HG02870 (cell line): Measurements from ENCODE around the gene ANTXR1.

Experiments
- ATAC-seq: cut with Tn5 transposase; IDR thresholded peaks from one replicate; pipeline ENCODE4 v1.9.1; 2021; ENCODE audit warnings: mild to moderate bottlenecking, moderate library complexity; ENCODE audit not compliant: unreplicated experiment

ANTXR1 gene

DNA sequence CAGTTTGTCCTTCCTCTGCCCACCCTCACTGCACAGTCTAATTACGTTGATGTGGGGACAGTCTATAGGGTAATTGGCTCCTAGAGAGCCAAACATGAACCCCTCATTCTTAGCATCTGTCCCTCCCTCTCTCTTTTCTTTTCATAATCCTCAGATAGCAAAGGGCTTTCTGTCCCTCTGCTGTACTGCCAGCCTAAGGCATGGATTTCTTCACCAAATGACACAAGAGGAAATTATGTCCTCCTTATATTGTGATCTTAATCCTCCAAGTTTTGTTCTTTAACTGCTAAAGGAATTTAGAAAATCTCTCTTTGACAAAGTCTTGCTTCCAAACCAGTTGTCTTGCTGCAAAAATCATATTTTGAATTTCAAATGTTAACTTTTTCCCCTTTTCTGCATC is 18.5 kb downstream of the ANTXR1 start:
- no peak for ATAC-seq

GRCh38 chr2:69032336-69032735 is 19.4 kb downstream of the ANTXR1 start:
- ATAC-seq = no peak

DNA sequence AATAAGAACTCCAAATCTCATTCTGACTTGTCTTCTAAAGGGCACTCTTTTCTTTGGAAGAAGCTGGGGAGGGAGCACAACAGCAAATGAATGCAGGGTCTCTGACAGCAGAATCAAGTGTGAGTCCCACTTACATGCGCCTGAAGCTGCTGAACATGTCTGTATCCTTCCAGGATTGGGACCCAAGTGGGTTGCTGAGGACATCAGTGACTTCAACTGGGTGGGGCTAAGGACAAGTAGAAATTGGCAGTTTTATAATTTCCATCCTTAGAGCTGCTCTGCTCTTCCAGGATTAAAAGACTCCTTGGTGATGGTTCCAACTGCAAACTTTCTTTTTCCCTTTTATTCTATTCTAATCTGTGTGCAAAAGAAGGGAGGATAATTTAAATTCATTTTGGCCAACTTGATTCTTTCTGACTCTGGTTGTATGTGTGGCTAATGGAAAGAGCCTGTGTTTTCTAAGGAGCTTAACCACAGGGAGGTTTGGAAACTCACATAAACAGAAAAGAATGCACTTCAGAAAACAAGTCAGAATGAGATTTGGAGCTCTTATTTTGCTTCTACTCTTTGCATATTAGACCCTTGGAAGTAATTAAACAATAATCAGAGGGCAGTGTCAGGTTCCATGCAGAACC is 20.6 kb downstream of the ANTXR1 start:
- no peak for ATAC-seq

- ATAC-seq = no peak
These were observed 21.1 kb downstream of the ANTXR1 start for GRCh38 chr2:69034122-69034521.

DNA sequence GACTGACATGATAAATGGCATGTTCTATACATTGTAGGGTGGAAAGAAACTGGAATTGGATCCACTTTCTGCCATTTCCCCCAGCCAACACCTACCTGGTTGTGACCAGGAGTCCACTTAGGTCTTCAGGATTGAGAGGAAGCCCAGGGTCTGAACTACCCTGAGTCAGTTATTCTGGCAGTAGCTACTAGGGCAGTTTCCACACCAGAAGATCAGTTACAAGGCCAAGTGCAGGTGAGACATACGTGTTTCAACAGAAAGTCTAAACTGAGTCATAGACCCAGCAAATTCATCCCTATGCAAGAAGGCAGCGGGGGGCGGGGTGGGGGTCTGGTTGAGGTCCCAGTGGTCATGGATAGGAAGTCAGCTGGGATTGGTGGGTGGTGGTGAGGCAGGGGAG is 21.9 kb downstream of the ANTXR1 start:
- ATAC-seq = no peak

DNA sequence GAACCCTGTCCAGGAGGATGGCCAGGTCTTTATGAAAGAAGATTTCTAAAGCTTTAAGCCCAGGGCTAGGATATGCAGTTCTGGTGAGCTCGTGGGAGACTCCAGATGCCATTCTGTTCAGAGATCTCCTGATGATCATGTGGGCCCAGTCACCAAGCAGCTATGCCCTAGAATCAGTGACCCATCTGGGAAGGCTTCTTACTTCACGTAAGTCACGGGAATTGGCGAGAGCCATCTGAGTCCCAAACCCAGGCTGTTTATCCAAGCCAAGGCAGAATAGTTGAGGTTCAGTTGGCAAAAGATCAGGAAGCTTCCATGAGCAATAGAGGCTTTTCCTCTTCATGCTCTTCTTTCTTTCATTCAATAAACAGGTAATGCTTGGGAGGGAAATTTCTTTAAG is 23.9 kb downstream of the ANTXR1 start:
- ATAC-seq = no peak

DNA sequence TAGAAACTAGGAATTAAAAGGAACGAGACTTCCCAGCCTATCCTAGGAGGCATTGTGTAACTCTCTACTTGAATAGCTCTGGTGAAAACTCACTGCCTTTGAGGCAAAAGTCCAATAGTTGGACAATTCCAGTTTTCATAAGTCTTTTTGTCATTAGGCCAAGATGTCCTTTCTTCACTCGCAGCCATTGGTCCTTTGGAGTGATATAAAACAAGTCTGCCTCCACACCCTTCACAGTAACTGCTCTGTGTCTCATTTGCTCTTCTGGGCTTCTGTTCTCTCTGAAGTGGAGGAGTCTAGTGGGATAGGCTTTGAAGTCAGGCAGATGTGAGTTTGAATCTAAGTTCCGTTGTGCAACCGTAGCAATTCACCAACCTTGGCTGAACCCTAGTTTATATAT is 28.2 kb downstream of the ANTXR1 start:
- no peak for ATAC-seq

DNA sequence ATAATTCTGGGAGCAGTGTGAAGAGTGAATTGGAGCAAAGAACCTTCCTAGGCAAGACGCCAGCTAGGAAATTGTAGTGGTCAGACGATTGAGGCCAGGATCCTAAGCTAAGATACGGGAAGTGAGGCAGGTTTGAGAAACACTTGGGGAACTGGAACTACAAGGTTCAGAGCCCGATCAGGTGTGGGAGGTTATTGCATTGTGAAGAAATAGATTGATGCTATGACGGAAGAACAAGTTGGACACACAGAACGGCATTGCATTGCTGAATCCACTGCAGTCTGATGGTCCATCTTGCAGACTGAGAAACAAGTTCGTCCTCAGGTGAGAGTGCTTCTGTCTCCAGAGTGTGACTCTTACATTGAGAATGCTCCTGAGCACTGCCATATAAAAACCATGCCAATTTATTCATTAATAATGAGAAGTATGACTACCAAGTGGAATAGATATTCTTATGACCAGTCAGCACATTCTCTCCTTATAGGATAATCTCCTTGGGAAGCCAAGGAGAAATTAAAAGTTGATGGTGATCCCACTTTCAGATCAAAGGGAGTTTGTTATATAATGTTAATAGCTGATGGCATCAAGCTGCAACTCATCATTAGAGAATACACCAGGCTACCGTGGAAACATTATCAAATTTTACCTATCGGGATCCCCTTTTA is 30.9 kb downstream of the ANTXR1 start:
- ATAC-seq = no peak

DNA sequence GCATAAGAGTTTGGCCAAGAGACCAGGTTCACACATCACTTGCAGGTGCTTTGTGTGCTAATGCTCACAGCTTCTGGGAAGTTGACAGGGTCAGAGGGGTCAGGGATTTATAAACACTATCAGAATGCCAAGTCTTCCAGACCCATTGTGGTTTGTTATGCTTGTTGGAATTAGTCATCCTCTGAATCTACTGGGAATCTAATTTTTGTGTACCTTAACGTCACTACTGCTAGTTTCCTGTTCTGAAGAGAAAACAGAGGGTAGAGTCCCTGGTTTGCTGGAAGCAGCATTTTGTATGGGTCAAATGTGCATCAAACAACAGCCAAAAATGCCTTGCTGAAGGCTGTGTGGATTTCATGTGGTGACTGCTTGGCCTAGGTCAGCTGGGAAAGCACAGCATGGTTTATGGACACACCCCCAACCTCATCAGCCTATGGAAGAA is 33.3 kb downstream of the ANTXR1 start:
- no peak for ATAC-seq

- no peak for ATAC-seq
These were observed 34.7 kb downstream of the ANTXR1 start for GRCh38 chr2:69047625-69048145.

DNA sequence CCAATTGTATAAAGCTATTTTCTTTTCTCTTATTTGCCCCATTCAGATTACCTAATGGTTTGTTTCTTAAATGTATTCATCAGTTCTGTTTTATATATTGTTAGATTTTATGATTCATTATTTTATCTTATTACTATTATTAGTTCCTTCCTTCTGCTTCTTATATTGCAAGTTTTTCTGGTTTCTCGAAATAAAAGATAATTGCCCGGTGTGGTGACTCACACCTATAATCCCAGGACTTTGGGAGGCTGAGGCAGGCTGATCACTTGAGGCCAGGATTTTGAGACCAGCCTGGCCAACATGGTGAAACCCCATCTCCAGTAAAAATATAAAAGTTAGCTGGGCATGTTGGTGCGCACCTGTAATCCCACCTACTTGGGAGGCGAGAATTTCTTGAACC is 37.8 kb downstream of the ANTXR1 start:
- ATAC-seq = no peak

DNA sequence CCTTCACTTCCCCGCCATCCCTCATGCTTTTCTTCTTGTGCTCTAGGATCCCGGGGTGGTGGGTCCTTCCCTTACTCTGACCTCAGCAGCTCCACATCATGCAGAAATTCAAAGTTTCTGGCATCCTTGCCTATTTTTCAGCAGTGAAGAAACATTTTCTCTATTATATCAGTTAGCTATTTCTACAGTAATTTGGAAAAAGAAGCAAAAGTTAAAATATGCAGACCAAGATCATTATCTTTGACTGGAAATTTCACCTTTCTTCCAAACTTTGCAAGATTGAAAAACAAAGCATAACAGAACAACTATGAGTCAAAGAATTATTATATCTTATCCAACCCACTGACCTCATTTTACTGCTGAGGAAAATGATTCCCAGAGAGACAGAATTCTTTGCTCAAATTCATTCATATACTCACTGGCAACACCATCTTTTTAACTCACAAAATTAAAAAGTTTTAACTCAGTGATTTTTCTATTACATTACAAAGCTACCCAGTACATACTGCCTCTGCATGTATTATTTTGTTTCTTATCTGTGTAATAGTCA is 40.5 kb downstream of the ANTXR1 start:
- ATAC-seq = no peak

DNA sequence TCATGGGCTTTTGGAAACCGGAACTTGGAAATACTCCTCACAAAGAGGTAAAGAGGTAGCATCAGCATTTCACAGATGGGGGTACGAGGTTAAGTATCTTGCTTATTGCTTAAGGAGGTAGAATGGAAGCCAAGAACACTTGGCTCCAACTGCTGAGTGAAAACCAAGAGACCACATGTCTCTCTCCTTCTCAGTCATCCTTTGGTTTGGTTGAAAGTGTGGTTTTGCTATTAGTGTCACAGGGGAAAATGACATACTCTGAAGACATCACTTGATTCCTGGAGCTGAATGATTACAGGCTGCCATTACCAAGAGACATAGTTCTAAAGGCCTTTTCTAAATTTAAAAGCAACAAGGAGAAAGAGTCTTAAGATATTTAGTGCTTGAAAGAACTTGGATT is 41.5 kb downstream of the ANTXR1 start:
- ATAC-seq = peak; percentile 100

DNA sequence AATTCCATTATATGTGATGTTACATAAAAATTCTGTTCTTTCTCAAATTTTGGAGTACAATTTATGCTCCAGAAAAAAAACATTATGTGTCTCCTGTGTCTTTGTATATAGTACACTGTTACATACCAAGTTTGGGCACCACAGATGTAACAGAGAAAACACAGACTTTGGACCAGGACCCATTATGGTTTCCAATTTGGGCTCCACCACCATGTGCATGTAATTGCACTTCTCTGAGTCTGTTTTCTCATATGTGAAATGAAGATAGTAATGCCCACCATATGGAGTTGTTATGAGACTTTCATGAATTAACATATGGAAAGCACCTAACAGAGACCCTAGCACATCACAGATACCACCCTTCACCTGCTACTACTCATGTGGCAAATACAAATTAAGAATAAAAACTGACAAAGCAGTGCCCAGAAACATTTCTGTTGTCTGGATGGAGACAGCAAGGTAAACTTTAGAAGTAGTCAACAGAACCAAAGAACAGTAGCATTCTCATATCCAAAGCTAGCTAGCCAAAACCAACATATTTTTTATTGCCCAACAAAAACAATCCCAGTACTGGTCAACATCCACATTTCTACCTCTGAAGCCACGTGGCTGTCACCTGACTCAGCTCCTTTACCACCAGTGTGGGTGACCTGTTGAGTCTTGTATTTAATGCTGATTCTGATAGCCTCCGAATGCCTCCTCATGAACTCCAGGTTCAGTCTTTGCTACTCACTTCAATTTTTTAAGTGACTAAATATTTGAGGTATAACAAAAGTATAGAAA is 42.9 kb downstream of the ANTXR1 start:
- no peak for ATAC-seq

GRCh38 chr2:69057660-69058059 is 44.7 kb downstream of the ANTXR1 start:
- no peak for ATAC-seq

GRCh38 chr2:69059731-69060290 is 46.8 kb downstream of the ANTXR1 start:
- no peak for ATAC-seq

DNA sequence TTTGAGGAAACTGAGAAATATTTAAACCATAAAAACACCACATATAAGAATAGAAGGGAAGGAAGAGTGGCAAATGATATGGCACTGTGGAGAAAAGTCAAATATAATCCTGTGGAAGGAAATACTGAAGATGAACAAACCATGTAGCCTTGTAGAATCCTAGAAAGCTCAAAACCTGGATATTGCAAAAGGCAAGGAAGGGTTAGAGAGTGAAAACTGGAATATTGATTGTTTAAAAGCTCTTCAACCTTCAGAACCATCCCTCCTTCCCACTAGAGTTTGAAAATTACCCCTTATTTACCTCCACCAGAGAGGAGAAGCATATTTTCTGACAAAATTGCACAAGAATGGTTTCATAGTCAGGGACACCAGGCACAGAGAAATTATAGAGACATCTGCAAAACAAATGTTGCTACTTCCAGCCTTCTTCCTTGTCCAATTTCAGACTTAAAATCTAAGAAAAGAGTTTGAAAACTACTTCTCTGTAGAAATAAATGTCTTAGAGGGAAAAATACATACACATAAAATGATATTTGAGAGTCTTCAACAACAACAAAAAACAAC is 48.0 kb downstream of the ANTXR1 start:
- ATAC-seq = no peak

GRCh38 chr2:69061525-69061924 is 48.5 kb downstream of the ANTXR1 start:
- no peak for ATAC-seq

- ATAC-seq = no peak
These were observed 49.5 kb downstream of the ANTXR1 start for GRCh38 chr2:69062307-69062962.

DNA sequence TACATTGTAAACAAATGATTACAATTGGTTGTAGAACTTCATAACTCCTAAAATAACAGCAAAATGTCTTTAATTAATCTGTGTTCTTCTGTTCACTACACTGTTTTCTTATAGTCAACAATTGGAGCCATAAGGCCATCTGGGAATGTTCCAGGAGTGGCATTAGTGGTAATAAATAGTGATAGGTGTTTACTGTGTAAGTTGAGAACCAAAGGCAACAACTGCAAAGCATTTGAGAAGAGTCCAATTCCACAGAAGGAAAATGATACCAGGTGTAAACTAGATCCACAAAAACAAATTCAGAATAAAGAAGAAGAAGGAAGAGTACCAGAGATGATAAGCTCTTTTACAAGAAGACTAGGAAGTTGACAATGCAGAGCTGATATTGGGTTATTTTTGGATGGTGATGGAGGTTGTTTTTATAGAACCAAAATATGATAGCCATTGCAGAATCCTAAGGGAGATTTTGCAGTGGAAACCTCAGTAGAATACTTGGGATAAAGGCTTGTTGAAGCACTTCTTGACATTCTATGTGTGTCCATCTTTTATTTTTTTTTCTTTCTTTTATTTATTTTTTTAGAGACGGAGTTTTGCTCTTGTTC is 52.9 kb downstream of the ANTXR1 start:
- ATAC-seq = no peak
